ENCODE measurements around the gene RFX8.
"Not testable (repeated sequence)": the region's sequence is repeated elsewhere in the genome, so short reads cannot be mapped to it uniquely, and the experiment has no call there.

RFX8 gene

GRCh38 chr2:101440127-101440738 lies 34.7 kb downstream of the RFX8 start:
- DNase-seq (ENCODE audit: low read depth), result peak; percentile 86

- no peak for DNase-seq (ENCODE audit: low read depth)
These were observed 35.2 kb downstream of the RFX8 start for GRCh38 chr2:101439716-101440115.

DNA sequence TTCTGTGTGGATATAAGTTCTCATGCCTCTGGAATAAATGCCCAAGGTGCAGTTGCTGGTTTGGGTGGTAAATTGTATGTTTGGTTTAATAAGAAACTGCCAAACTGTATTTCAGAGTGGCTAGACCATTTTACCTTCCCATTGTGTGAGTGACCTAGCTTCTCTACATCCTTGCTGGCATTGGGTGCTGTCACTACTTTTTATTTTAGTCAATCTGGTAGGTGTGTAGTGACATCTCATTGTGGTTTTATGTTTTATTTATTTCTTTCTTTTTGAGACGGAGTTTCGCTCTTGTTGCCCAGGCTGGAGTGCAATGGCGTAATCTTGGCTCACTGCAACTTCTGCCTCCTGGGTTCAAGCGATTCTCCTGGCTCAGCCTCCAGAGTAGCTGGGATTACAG lies 36.4 kb downstream of the RFX8 start:
- not testable (repeated sequence) for DNase-seq (ENCODE audit: low read depth)

GRCh38 chr2:101435001-101435862 lies 39.7 kb downstream of the RFX8 start:
- peak; percentile 38 for DNase-seq (ENCODE audit: low read depth)

- DNase-seq (ENCODE audit: low read depth), result no peak
These were observed 41.4 kb downstream of the RFX8 start for GRCh38 chr2:101433465-101433864.

GRCh38 chr2:101432411-101433181 lies 42.3 kb downstream of the RFX8 start:
- no peak for DNase-seq (ENCODE audit: low read depth)

DNA sequence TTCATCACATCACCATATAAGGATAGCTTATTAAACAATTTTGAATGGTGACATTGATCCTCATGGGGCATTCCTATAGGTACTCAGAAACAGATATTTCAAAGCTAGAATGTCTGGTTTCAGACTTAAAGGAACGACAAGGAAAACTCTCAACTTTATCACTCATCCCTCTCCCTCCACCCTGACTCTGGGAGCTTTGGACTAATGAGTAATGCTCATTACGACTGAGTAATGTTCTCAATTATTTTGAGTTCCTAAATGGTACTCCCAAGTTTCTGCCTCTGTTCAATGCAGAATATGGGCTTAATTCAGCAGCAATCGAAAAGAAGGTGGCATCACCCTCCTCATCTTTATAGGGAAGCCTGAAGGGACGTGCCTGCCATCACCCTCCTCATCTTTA lies 43.4 kb downstream of the RFX8 start:
- DNase-seq (ENCODE audit: low read depth), result no peak

DNA sequence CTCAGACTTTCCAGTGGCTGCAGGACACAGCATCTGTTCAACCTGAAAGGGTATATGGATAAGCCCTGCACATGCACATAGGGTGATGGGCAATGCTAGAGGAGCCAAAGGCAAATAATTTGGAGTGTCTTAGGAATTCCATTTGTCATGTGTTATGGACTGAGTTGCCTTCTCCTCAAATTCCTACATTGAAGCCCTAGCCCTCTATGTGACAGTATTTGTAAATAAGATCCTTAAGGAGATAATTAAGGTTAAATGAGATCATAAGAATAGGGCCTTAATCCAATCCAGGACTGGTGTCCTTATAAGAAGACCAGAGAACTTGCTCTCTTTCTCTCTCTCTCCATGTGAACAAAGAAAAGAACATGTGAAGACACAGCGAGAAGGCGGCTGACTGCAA lies 44.8 kb downstream of the RFX8 start:
- DNase-seq (ENCODE audit: low read depth), result no peak

DNA sequence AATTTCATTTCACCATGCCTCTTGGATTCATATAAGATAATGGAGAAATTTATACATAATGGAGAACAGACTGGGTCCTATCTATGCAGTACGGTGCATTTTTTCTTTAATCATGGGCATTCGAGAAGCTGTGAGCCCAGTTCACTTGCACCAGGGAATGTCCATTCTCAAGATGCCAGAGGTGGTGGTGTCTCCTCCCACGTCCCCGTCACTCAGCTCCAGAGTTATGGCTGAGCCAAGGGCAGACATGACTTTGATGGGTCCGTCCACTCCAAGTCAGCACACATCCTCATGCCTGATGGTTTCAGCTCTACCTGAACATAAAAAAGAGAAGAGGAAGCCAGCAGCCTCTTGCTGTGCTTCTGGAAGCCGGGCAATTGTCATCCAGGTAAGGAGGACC lies 45.5 kb downstream of the RFX8 start:
- DNase-seq (ENCODE audit: low read depth), result no peak

DNA sequence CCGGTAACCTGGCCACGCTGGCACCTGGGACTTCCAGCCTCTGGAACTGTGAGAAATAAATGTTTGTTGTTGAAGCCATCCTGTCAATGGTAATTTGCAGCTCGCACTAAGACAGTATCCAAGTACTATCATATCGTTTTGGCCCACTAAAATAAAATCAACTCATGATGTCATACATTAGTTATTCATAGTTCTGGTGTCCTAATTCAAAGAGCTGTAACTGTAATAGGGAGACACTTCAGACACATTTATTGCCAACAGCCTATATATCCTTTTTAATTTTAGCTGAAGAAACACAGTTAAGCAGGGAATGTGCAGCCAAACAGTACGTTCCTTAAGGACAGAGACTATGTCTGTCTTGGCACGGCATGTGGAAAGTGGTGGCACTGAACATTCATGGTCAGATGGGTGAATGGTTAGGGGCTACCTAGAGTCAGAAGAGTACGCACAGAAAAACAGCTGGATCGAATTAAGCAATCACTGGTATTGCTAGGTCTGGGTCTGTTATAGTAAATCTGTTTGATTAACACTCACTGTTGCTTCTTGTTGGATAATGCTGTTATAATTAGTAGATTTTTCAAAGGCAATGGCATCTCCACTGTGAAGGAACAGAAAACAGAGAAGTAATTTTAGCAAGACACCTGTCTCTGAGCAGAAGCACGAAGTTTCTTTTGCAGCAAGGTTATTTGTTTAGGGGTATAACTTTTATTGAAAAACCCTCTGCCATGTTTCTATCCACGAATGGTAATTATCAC lies 46.3 kb downstream of the RFX8 start:
- DNase-seq (ENCODE audit: low read depth), result no peak

DNA sequence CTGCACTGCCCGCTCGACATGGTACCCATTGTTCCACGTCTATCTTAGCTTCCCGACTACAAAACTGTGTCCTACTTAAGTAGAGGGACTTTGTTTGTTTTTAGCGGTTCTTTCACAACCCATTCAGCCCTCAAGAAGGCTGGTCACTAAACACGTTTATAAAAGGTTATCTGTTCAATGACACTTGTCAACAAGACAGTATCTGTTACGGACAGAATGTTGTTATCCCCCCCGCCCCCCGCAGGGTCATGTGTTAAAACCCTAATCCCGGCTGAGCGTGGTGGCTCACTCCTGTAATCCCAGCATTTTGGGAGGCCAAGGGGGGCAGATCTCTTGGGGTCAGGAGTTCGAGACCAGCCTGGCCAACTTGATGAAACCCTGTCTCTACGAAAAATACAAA lies 47.2 kb downstream of the RFX8 start:
- no peak for DNase-seq (ENCODE audit: low read depth)

- no peak for DNase-seq (ENCODE audit: low read depth)
These were observed 47.7 kb downstream of the RFX8 start for GRCh38 chr2:101427240-101427639.

- DNase-seq (ENCODE audit: low read depth), result no peak
These were observed 48.1 kb downstream of the RFX8 start for GRCh38 chr2:101426822-101427221.

DNA sequence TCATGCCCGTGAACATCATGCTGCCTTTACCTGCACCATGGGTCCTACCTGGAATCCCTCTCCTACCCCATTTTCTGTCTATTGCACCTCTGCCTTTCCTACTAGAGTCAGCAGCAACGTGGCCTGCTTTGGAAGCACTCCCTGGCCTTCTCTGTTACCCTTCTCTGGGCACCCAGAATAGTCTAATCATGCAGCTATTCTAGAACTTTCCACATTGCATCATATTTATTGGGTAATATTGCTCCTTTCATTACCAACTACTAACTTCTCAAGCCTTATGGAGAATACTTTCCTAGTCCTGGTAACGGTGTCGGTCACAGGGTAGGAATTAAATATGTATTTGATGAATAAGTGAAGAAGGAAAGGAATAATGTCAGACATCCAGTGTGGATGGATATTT lies 54.3 kb downstream of the RFX8 start:
- DNase-seq (ENCODE audit: low read depth), result peak; percentile 45

- peak; percentile 68 for DNase-seq (ENCODE audit: low read depth)
These were observed 55.7 kb downstream of the RFX8 start for GRCh38 chr2:101419096-101419663.

DNA sequence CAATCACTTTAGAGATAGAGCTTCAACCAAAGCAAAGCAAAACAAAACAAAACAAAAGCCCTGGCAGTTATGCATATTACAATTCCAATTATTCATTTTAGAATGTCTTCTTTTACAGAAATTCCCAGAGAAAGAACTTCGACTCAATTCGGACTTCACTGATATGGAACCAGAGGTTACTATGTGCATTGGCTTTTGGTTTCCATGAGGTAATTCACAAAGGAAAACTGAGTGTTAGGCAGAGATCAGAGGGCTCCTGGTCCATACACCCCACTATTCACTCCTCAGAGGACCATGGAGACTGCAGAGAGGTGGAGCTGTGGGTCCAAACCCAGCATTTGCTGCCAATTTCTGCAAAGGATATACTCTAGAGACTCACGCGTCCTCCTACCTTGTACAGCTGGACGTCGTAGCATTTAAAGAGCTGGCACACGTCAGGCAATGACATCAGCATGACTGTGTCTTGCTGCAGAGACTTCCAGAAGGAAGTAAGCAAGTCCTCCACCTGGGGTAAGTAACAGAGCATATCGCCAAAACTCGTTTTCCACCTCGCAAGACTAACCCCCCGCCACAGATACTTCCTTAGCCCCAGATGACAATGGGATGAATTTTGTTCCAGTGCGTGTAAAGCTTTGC lies 56.3 kb downstream of the RFX8 start:
- no peak for DNase-seq (ENCODE audit: low read depth)

GRCh38 chr2:101416609-101417008 lies 58.3 kb downstream of the RFX8 start:
- DNase-seq (ENCODE audit: low read depth), result no peak

- DNase-seq (ENCODE audit: low read depth), result no peak
These were observed 59.0 kb downstream of the RFX8 start for GRCh38 chr2:101415884-101416283.

- DNase-seq (ENCODE audit: low read depth), result no peak
These were observed 59.7 kb downstream of the RFX8 start for GRCh38 chr2:101415220-101415619.

GRCh38 chr2:101412092-101412694 lies 62.7 kb downstream of the RFX8 start:
- no peak for DNase-seq (ENCODE audit: low read depth)

- no peak for DNase-seq (ENCODE audit: low read depth)
These were observed 64.2 kb downstream of the RFX8 start for GRCh38 chr2:101410746-101411145.

Measured in amniotic epithelial cell (primary cell).